ENCODE measurements around the gene CCL21.

The CCL21 gene

GRCh38 chr9:34746526-34746925 lies 36.6 kb upstream of the CCL21 start:
- Histone ChIP-seq H3K9me2 (ENCODE audit: low read depth, low read length) (no peaks in the 10 kb centered on the region), H3K36me3 (ENCODE audit: insufficient read depth, low read length) (no peaks in the 10 kb centered on the region), H3F3A (ENCODE audit: insufficient read depth, low read length) (no peaks in the 10 kb centered on the region), H3K79me2 (ENCODE audit: insufficient read depth, low read length) (no peaks in the 10 kb centered on the region), H3K9ac (ENCODE audit: low read length) (no peak overlapping the region), H4K20me1 (ENCODE audit: insufficient read depth, low read length) (no peaks in the 10 kb centered on the region), H3K4me1 (ENCODE audit: insufficient read depth, low read length, severe bottlenecking) (no peaks in the 10 kb centered on the region), H3K9me3 (ENCODE audit: low read length) (peaks cover 4% of the 10 kb centered on the region; the same call in 1 of the 2 replicates), H3K4me2 (ENCODE audit: low read length) (no peak overlapping the region), H3K27me3 (ENCODE audit: insufficient read depth, low read length) (0 out of 2 replicates have a peak, but pooled peaks cover 6% of the 10 kb centered on the region), H3K27ac (ENCODE audit: low read depth, low read length, poor library complexity, severe bottlenecking) (no peak overlapping the region), H2AFZ (ENCODE audit: low read length) (no peak overlapping the region), H3K4me3 (ENCODE audit: low read depth, low read length, poor library complexity, severe bottlenecking) (no peak overlapping the region)
- no peak for TF ChIP-seq CTCF (IDR thresholded peaks at IDR 0.05; ENCODE audit: low read length)
- no peak for TF ChIP-seq EZH2 (IDR thresholded peaks at IDR 0.05; ENCODE audit: borderline replicate concordance, low read length)

- Histone ChIP-seq H3K9me3 (ENCODE audit: low read length) (peaks cover 4% of the 10 kb centered on the region; the same call in 1 of the 2 replicates), H3K9me2 (ENCODE audit: low read depth, low read length) (no peaks in the 10 kb centered on the region), H3K9ac (ENCODE audit: low read length) (no peak overlapping the region), H3K36me3 (ENCODE audit: insufficient read depth, low read length) (no peaks in the 10 kb centered on the region), H2AFZ (ENCODE audit: low read length) (no peak overlapping the region), H3F3A (ENCODE audit: insufficient read depth, low read length) (no peaks in the 10 kb centered on the region), H3K4me2 (ENCODE audit: low read length) (no peak overlapping the region), H3K4me1 (ENCODE audit: insufficient read depth, low read length, severe bottlenecking) (no peaks in the 10 kb centered on the region), H3K27me3 (ENCODE audit: insufficient read depth, low read length) (0 out of 2 replicates have a peak, but pooled peaks cover 6% of the 10 kb centered on the region), H3K27ac (ENCODE audit: low read depth, low read length, poor library complexity, severe bottlenecking) (no peak overlapping the region), H3K79me2 (ENCODE audit: insufficient read depth, low read length) (no peaks in the 10 kb centered on the region), H4K20me1 (ENCODE audit: insufficient read depth, low read length) (no peaks in the 10 kb centered on the region), H3K4me3 (ENCODE audit: low read depth, low read length, poor library complexity, severe bottlenecking) (no peak overlapping the region)
- TF ChIP-seq EZH2 (IDR thresholded peaks at IDR 0.05; ENCODE audit: borderline replicate concordance, low read length) (no peak), CTCF (IDR thresholded peaks at IDR 0.05; ENCODE audit: low read length) (no peak)
Measured at GRCh38 chr9:34744295-34745221, 34.6 kb upstream of the CCL21 start.

GRCh38 chr9:34742710-34743109 lies 32.8 kb upstream of the CCL21 start:
- Histone ChIP-seq H3K79me2 (ENCODE audit: insufficient read depth, low read length) (no peaks in the 10 kb centered on the region), H3K27me3 (ENCODE audit: insufficient read depth, low read length) (0 out of 2 replicates have a peak, but pooled peaks cover 6% of the 10 kb centered on the region), H3K27ac (ENCODE audit: low read depth, low read length, poor library complexity, severe bottlenecking) (no peak overlapping the region), H3K4me2 (ENCODE audit: low read length) (no peak overlapping the region), H4K20me1 (ENCODE audit: insufficient read depth, low read length) (no peaks in the 10 kb centered on the region), H3K4me1 (ENCODE audit: insufficient read depth, low read length, severe bottlenecking) (no peaks in the 10 kb centered on the region), H3K9me2 (ENCODE audit: low read depth, low read length) (no peaks in the 10 kb centered on the region), H3K9ac (ENCODE audit: low read length) (no peak overlapping the region), H3K9me3 (ENCODE audit: low read length) (peaks cover 4% of the 10 kb centered on the region; the same call in 1 of the 2 replicates), H3K36me3 (ENCODE audit: insufficient read depth, low read length) (no peaks in the 10 kb centered on the region), H3K4me3 (ENCODE audit: low read depth, low read length, poor library complexity, severe bottlenecking) (no peak overlapping the region), H3F3A (ENCODE audit: insufficient read depth, low read length) (no peaks in the 10 kb centered on the region), H2AFZ (ENCODE audit: low read length) (no peak overlapping the region)
- TF ChIP-seq EZH2 (IDR thresholded peaks at IDR 0.05; ENCODE audit: borderline replicate concordance, low read length) (no peak), CTCF (IDR thresholded peaks at IDR 0.05; ENCODE audit: low read length) (no peak)

Data from OCI-LY1 (cell line).